ENCODE results near the gene ARHGAP1. TPM values are rescaled to one million over a fixed set of nuclear protein-coding genes. Genes with fewer than 3 reads are reported as not detected.

ARHGAP1 gene
- total and polyA plus RNA-seq, 9 of the 15 experiments (the other 6 are each of a cell fraction or from before 2014, with no cell fraction given) = 3.6 to 30.4 (median 8.2) TPM

DNA sequence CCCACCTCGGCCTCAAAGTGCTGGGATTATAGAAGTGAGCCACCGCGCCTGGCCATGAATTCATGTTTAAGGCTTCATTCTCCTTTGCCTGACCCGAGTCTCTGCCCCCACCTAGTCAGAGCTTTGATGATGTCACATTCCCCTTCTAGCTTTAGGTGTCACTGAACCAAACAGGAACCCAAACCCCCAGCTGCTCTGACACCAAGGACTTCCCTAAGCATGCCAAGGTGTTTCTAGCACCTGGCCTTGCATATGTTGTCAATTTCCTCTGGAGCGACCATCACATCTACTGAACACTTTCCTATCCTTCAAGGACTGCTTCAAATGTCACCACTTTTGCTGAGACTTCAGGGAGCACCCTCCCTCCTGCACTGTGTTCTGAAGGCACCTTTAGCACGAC is 20.9 kb upstream of the ARHGAP1 start:
- Histone ChIP-seq H3K4me2 (ENCODE audit: insufficient read depth, low read length) (no peak overlapping the region), H3K9me1 (ENCODE audit: control insufficient read depth, insufficient read depth, low read length) (no peaks in the 10 kb centered on the region), H3K4me3 (no peak overlapping the region), H4K20me1 (replicated peaks; ENCODE audit: control insufficient read depth, insufficient read depth, low read length) (no peaks in the 10 kb centered on the region), H3K27me3 (ENCODE audit: control insufficient read depth in 2 of 2, insufficient read depth in 2 of 2, low read length in 2 of 2) (peaks cover 0 to 3% of the 10 kb centered on the region in 2 experiments; a peak in 1 of 5 replicates), H3K9ac (ENCODE audit: insufficient read depth in 1 of 2, low read depth in 2 of 2, low read length in 2 of 2) (no peak overlapping the region; a peak in 1 of 4 replicates), H3K9me3 (replicated peaks; ENCODE audit: control insufficient read depth, insufficient read depth, low read depth, low read length) (peaks cover 4% of the 10 kb centered on the region; the same call in 1 of the 2 replicates), H2AFZ (ENCODE audit: low read depth, low read length) (peak overlapping the region; percentile 58; the same call in 1 of the 2 replicates), H3K36me3 (ENCODE audit: control insufficient read depth, insufficient read depth, low read length) (no peaks in the 10 kb centered on the region), H3K27ac (ENCODE audit: extremely low read depth, low read depth, low read length) (no peak overlapping the region), H3K79me2 (ENCODE audit: control insufficient read depth, insufficient read depth, low read length) (no peaks in the 10 kb centered on the region), H3K4me1 (replicated peaks in 1 of 2; ENCODE audit: control insufficient read depth in 2 of 2, insufficient read depth in 2 of 2, low read length in 2 of 2) (peaks cover 4 to 21% of the 10 kb centered on the region in 2 experiments; a peak in 4 of 5 replicates)
- ChIA-PET POLR2A (interaction anchor here (0.9 to 1.3 kb wide), 2 partner anchors 10 to 166 kb away, joined by 3 to 7 read pairs; no protein-coding TSS in a partner anchor), CTCF (ENCODE audit: low intra/inter-chr PET ratio) (no interaction called here)
- intact Hi-C loops (cut with micrococcal nuclease) = no loop called here
- WGBS (ENCODE audit: insufficient coverage, low coverage, missing lambda C conversion rate) = 42% methylated on average over 6 of the region's 6 CpGs
- DNase-seq (ENCODE audit: extremely low read depth in 1 of 4, low spot score in 3 of 4) (no peak), FAIRE-seq (no peak), ATAC-seq (no peak)
- no peak for TF ChIP-seq MEF2D (tag; conservative IDR thresholded peaks at IDR 0.05; ENCODE audit: low read depth)
- peak; percentile 76; the same call in 1 of the 2 replicates for TF ChIP-seq MEF2A (IDR thresholded peaks at IDR 0.05; ENCODE audit: control insufficient read depth, low read depth, low read length)
- no peak for TF ChIP-seq ZNF717 (CRISPR knock-in tag; IDR thresholded peaks at IDR 0.05)
- TF ChIP-seq ZNF644 (tag; IDR thresholded peaks at IDR 0.05; ENCODE audit: low read depth) = no peak
- no peak for TF ChIP-seq ZNF431 (CRISPR knock-in tag; IDR thresholded peaks at IDR 0.05)
- TF ChIP-seq TCFL5 (CRISPR knock-in tag; conservative IDR thresholded peaks at IDR 0.05) = no peak
- TF ChIP-seq, protein P1, sequence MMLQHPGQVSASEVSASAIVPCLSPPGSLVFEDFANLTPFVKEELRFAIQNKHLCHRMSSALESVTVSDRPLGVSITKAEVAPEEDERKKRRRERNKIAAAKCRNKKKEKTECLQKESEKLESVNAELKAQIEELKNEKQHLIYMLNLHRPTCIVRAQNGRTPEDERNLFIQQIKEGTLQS (IDR thresholded peaks at IDR 0.05) = peak; percentile 25; the same call in 1 of the 2 replicates
- TF ChIP-seq, protein P1 (CRISPR knock-in tag; conservative IDR thresholded peaks at IDR 0.05) = no peak
- no peak for TF ChIP-seq KAT7 (CRISPR knock-in tag; IDR thresholded peaks at IDR 0.05; ENCODE audit: borderline replicate concordance)
- TF ChIP-seq CTBP1 (IDR thresholded peaks at IDR 0.05; ENCODE audit: borderline replicate concordance) = no peak
- in situ Hi-C loops (cut with MboI) = no loop called here
- no TSS peak for BruUV-seq (replicated peaks)
